Measurements from ENCODE around the gene PTPRO.

GRCh38 chr12:15289192-15289591 is 33.1 kb upstream of the PTPRO start:
- no peak for TF ChIP-seq EGR1 (IDR thresholded peaks at IDR 0.05; ENCODE audit: low read depth in 2 of 2)
- no peak for TF ChIP-seq YY1 (IDR thresholded peaks at IDR 0.05)
- TF ChIP-seq TAF1 (conservative IDR thresholded peaks at IDR 0.05) = no peak
- no peak for TF ChIP-seq MAX (IDR thresholded peaks at IDR 0.05)
- no peak for TF ChIP-seq CTCF (IDR thresholded peaks at IDR 0.05; ENCODE audit: low read depth, low read length, missing input control)
- no peak for TF ChIP-seq NR2F2 (IDR thresholded peaks at IDR 0.05)
- TF ChIP-seq REST (IDR thresholded peaks at IDR 0.05) = no peak
- TF ChIP-seq RXRA (IDR thresholded peaks at IDR 0.05) = no peak

All from liver (tissue), 3 donors.